Adrenal gland (tissue), 12 donors: ENCODE data around the gene ARHGAP44. TPM values are rescaled to one million over a fixed set of nuclear protein-coding genes. Genes with fewer than 3 reads are reported as not detected.

Source experiments
- DNase-seq, 7 donors: peaks; one replicate each; pipeline ENCODE4 v3.0.0-alpha.2; 2019 to 2020
- H3K27ac ChIP-seq, 5 donors: fragments of 200-600 bp; sonication (generic) in 4 of 5; 1 replicate in 3 of 5; 2 replicates in 2 of 5; pipeline versions ENCODE4 v1.5.1 to v1.8.0; 2016 to 2020; ENCODE audit warnings: mild to moderate bottlenecking in 1 of 5
- H3K27me3 ChIP-seq: fragments of 200-600 bp; 2 replicates; pipeline ENCODE4 v1.8.0; 2021
- H3K36me3 ChIP-seq, 2 donors: fragments of 200-600 bp; replicated peaks in 1 of 2; 1 replicate in 1 of 2; 2 replicates in 1 of 2; pipeline versions ENCODE4 v1.5.1 to v1.8.0; 2018 to 2022
- H3K4me1 ChIP-seq, 2 donors: fragments of 200-600 bp; replicated peaks in 1 of 2; 1 replicate in 1 of 2; 2 replicates in 1 of 2; pipeline versions ENCODE4 v1.5.1 to v1.8.0; 2018 to 2021
- H3K4me3 ChIP-seq, 4 donors: fragments of 200-600 bp; sonication (generic) in 3 of 4; one replicate each; pipeline ENCODE4 v1.5.1; 2016 to 2018
- H3K9me3 ChIP-seq, 3 donors: fragments of 200-600 bp; sonication (generic) in 1 of 3; replicated peaks in 1 of 3; 1 replicate in 2 of 3; 2 replicates in 1 of 3; pipeline versions ENCODE4 v1.5.1 to v1.8.0; 2016 to 2021
- POLR2A ChIP-seq, 2 donors: fragments of 450-650 bp; IDR thresholded peaks; one replicate each; pipeline ENCODE4 v1.6.1; 2017; ENCODE audit warnings: antibody characterized with exemption in 2 of 2, mild to moderate bottlenecking in 2 of 2, moderate library complexity in 1 of 2
- WGBS, 4 donors: extraction: QIAGEN DNeasy Blood & Tissue Kit in 2 of 4; methylation state at CpG; one replicate each; pipeline versions ENCODE4 v1.1.5 to v1.1.7; 2013 to 2017; 5-methylcytosine and 5-hydroxymethylcytosine counted together
- intact Hi-C, 2 donors: fragments of 100-400 bp; cut with DNase I; formaldehyde crosslinking; loops; one replicate each; pipeline versions ENCODE4 v1.14.1 to v1.15.0; 2022 to 2023
- polyA plus RNA-seq, 3 donors: library from polyadenylated mRNA; stranded (reverse); fragments of 200-250 nt in 2 of 3; fragments of 350-450 nt in 1 of 3; fragmentation: Illumina TruSeq in 1 of 3; extraction: RNeasy Lipid Tissue Mini Kit (QIAGEN cat#74804) in 1 of 3; gene quantifications; one replicate each; pipeline ENCODE4 v1.2.3, GENCODE V29; 2013 to 2014
- total RNA-seq, 9 donors: library from RNA; depleted of rRNA in 4 of 9; stranded (reverse); fragments of >200 nt in 4 of 9; fragments of 120-200 nt in 1 of 9; fragmentation: NEBNext Ultra II Directional in 1 of 9; extraction: Animal tissue kit (Norgen Biotek cat#: 25700) in 1 of 9; gene quantifications; one replicate each; pipeline versions ENCODE4 v1.1.0 to v1.2.4, GENCODE V29; 2013 to 2023
- TF ChIP-seq, protein P1 (sequence below), 6 experiments: fragments of 450-650 bp in 4 of 6; fragments of 200-600 bp in 2 of 6; sonication (generic) in 1 of 6; IDR thresholded peaks; 1 replicate in 5 of 6; 2 replicates in 1 of 6; pipeline versions ENCODE4 v1.5.1 to v1.8.0; 2016 to 2021; ENCODE audit warnings: antibody characterized with exemption in 6 of 6, mild to moderate bottlenecking in 2 of 6, moderate library complexity in 1 of 6
- donor health status: healthy with polysubstance abuse.
- donor health status: Bipolar disorder and iron deficiency.
- donor health status: DM: yes; HTN: yes; CAD: no.
- donor health status: DM: no; HTN: no; CAD: no.
- donor health status: DM: no; HTN: no; CAD: no.
- donor health status: DM: yes; HTN: yes; CAD: no.

Gene ARHGAP44
- total and polyA plus RNA-seq, 12 donors, result 1.1 to 45.2 (median 2.6) TPM

GRCh38 chr17:13030459-13031300 lies 241.4 kb downstream of the ARHGAP44 start:
- intact Hi-C loops, result no loop called here
- TF ChIP-seq POLR2A (IDR thresholded peaks at IDR 0.05), result no peak
- TF ChIP-seq, protein P1, sequence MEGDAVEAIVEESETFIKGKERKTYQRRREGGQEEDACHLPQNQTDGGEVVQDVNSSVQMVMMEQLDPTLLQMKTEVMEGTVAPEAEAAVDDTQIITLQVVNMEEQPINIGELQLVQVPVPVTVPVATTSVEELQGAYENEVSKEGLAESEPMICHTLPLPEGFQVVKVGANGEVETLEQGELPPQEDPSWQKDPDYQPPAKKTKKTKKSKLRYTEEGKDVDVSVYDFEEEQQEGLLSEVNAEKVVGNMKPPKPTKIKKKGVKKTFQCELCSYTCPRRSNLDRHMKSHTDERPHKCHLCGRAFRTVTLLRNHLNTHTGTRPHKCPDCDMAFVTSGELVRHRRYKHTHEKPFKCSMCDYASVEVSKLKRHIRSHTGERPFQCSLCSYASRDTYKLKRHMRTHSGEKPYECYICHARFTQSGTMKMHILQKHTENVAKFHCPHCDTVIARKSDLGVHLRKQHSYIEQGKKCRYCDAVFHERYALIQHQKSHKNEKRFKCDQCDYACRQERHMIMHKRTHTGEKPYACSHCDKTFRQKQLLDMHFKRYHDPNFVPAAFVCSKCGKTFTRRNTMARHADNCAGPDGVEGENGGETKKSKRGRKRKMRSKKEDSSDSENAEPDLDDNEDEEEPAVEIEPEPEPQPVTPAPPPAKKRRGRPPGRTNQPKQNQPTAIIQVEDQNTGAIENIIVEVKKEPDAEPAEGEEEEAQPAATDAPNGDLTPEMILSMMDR (IDR thresholded peaks at IDR 0.05), result peak; percentile 33 to 76 (median 58)
- 56 to 63% (median 59%) methylated on average over 11 of the region's 11 CpGs for WGBS, 4 donors
- peaks cover 4% of the 10 kb centered on the region for H3K27me3 ChIP-seq
- H3K27ac ChIP-seq, result no peak overlapping the region
- no peaks in the 10 kb centered on the region for H3K36me3 ChIP-seq
- peak in 4 of 7 donors; percentile 38 to 60 (median 53) for DNase-seq
- H3K4me1 ChIP-seq, result no peaks in the 10 kb centered on the region
- H3K9me3 ChIP-seq, result no peaks in the 10 kb centered on the region
- no peak overlapping the region for H3K4me3 ChIP-seq

- no peak overlapping the region for H3K4me3 ChIP-seq
- no peaks in the 10 kb centered on the region for H3K9me3 ChIP-seq
- H3K27me3 ChIP-seq, result peaks cover 9% of the 10 kb centered on the region
- TF ChIP-seq, protein P1 (IDR thresholded peaks at IDR 0.05), result peak; percentile 47 to 77 (median 60)
- TF ChIP-seq POLR2A (IDR thresholded peaks at IDR 0.05), result no peak
- H3K4me1 ChIP-seq, result no peaks in the 10 kb centered on the region
- 37 to 46% (median 43%) methylated on average over 16 of the region's 16 CpGs for WGBS, 4 donors
- intact Hi-C loops, result no loop called here
- no peak overlapping the region for H3K27ac ChIP-seq
- DNase-seq, result peak; percentile 45 to 67 (median 52)
- H3K36me3 ChIP-seq, result no peaks in the 10 kb centered on the region
Measured at GRCh38 chr17:13031718-13032350, 242.5 kb downstream of the ARHGAP44 start.

GRCh38 chr17:13035420-13035819 lies 246.1 kb downstream of the ARHGAP44 start:
- no peaks in the 10 kb centered on the region for H3K4me1 ChIP-seq
- DNase-seq, result no peak
- H3K36me3 ChIP-seq, result no peaks in the 10 kb centered on the region
- intact Hi-C loops, result no loop called here
- no peak overlapping the region for H3K27ac ChIP-seq
- no peaks in the 10 kb centered on the region for H3K9me3 ChIP-seq
- peaks cover 5% of the 10 kb centered on the region for H3K27me3 ChIP-seq
- WGBS, 4 donors, result 89 to 96% (median 92%) methylated on average over 1 of the region's 1 CpG
- no peak overlapping the region for H3K4me3 ChIP-seq
- TF ChIP-seq, protein P1 (IDR thresholded peaks at IDR 0.05), result no peak
- TF ChIP-seq POLR2A (IDR thresholded peaks at IDR 0.05), result no peak

- no peak for DNase-seq
- Histone ChIP-seq H3K9me3 (no peaks in the 10 kb centered on the region), H3K4me1 (no peaks in the 10 kb centered on the region), H3K36me3 (no peaks in the 10 kb centered on the region), H3K27me3 (peaks cover 5% of the 10 kb centered on the region), H3K27ac (no peak overlapping the region), H3K4me3 (no peak overlapping the region)
- intact Hi-C loops, result no loop called here
- no peak for TF ChIP-seq POLR2A (IDR thresholded peaks at IDR 0.05)
- TF ChIP-seq, protein P1 (IDR thresholded peaks at IDR 0.05), result no peak
Measured at GRCh38 chr17:13036751-13037150, 247.5 kb downstream of the ARHGAP44 start.
